GM23338 (cell line): ENCODE results near the gene BLOC1S5. TPM values are rescaled to one million over a fixed set of nuclear protein-coding genes. Genes with fewer than 3 reads are reported as not detected.
A peak's percentile ranks its signal among the peaks of the same experiment; 100 is the strongest.

Experiments
- ATAC-seq: fragments of 200-7000 bp; cut with Tn5 transposase; 3 replicates; pipeline ENCODE4 v1.9.1; 2020
- DNase-seq: peaks from one replicate; pipeline ENCODE4 v3.0.0-alpha.2; 2015; ENCODE audit warnings: low spot score
- H2AFZ ChIP-seq: fragments of 200-600 bp; sonication (generic); 2 replicates; pipeline ENCODE4 v1.8.0; 2016; ENCODE audit warnings: antibody characterized with exemption, mild to moderate bottlenecking, moderate library complexity
- H3F3A ChIP-seq: fragments of 200-600 bp; sonication (generic); replicated peaks from 2 replicates; pipeline ENCODE4 v1.8.0; 2017; ENCODE audit warnings: antibody characterized with exemption, mixed run types, low read depth
- H3K27ac ChIP-seq: fragments of 200-600 bp; sonication (generic); 2 replicates; pipeline ENCODE4 v1.6.1; 2016; ENCODE audit warnings: low read depth
- H3K27me3 ChIP-seq: fragments of 200-600 bp; sonication (generic); 2 replicates; pipeline ENCODE4 v1.8.0; 2016; ENCODE audit warnings: mild to moderate bottlenecking, mixed run types, moderate library complexity; ENCODE audit not compliant: insufficient read depth
- H3K36me3 ChIP-seq: fragments of 200-600 bp; sonication (generic); 2 replicates; pipeline ENCODE4 v1.8.0; 2016; ENCODE audit warnings: mild to moderate bottlenecking; ENCODE audit not compliant: insufficient read depth
- H3K4me1 ChIP-seq: fragments of 200-600 bp; sonication (generic); 2 replicates; pipeline ENCODE4 v1.8.0; 2016; ENCODE audit warnings: mild to moderate bottlenecking, moderate library complexity; ENCODE audit not compliant: insufficient read depth
- H3K4me2 ChIP-seq: fragments of 200-600 bp; sonication (generic); 2 replicates; pipeline ENCODE4 v1.7.1; 2017; ENCODE audit warnings: mixed run types
- H3K4me3 ChIP-seq: fragments of 200-600 bp; sonication (generic); 2 replicates; pipeline ENCODE4 v1.6.1; 2016; ENCODE audit warnings: mixed run types
- H3K79me2 ChIP-seq: fragments of 200-600 bp; sonication (generic); replicated peaks from 2 replicates; pipeline ENCODE4 v1.8.0; 2017; ENCODE audit warnings: mild to moderate bottlenecking; ENCODE audit not compliant: insufficient read depth
- H3K9me2 ChIP-seq: fragments of 200-600 bp; sonication (generic); 2 replicates; pipeline ENCODE4 v1.8.0; 2017; ENCODE audit not compliant: insufficient read depth
- H4K20me1 ChIP-seq: fragments of 200-600 bp; sonication (generic); replicated peaks from 2 replicates; pipeline ENCODE4 v1.8.0; 2017; ENCODE audit warnings: mild to moderate bottlenecking; ENCODE audit not compliant: insufficient read depth
- H3K27ac Mint-ChIP-seq: 2 replicates; pipeline ENCODE4 v1.8.0; 2020; ENCODE audit warnings: inconsistent platforms, mild to moderate bottlenecking, moderate library complexity, mixed read lengths
- H3K27me3 Mint-ChIP-seq: 3 replicates; pipeline ENCODE4 v1.8.0; 2022; ENCODE audit warnings: low read depth, mild to moderate bottlenecking, moderate library complexity, mixed read lengths, inconsistent platforms; ENCODE audit not compliant: insufficient read depth, poor library complexity
- H3K36me3 Mint-ChIP-seq: 3 replicates; pipeline ENCODE4 v1.8.0; 2021; ENCODE audit warnings: low read depth, mild to moderate bottlenecking, inconsistent platforms, moderate library complexity, mixed read lengths
- H3K4me1 Mint-ChIP-seq: 3 replicates; pipeline ENCODE4 v1.8.0; 2020; ENCODE audit warnings: mild to moderate bottlenecking, inconsistent platforms, mixed read lengths
- H3K4me3 Mint-ChIP-seq: 3 replicates; pipeline ENCODE4 v1.8.0; 2021; ENCODE audit warnings: moderate library complexity, mild to moderate bottlenecking, inconsistent platforms, mixed read lengths
- H3K9me3 Mint-ChIP-seq: 3 replicates; pipeline ENCODE4 v1.8.0; 2020; ENCODE audit warnings: moderate library complexity, mild to moderate bottlenecking, inconsistent platforms, mixed read lengths
- CREB1 ChIP-seq: fragments of 250-450 bp; sonication (Bioruptor Pico); IDR thresholded peaks from 2 replicates; pipeline ENCODE4 v1.5.0; 2020; ENCODE audit warnings: low read depth, mild to moderate bottlenecking, moderate library complexity
- EZH2 ChIP-seq: fragments of 200-600 bp; sonication (generic); IDR thresholded peaks from one replicate; pipeline ENCODE4 v1.8.0; 2017; ENCODE audit warnings: antibody characterized with exemption, mild to moderate bottlenecking, low read depth; ENCODE audit not compliant: unreplicated experiment
- EZH2phosphoT487 ChIP-seq: fragments of 200-600 bp; sonication (generic); IDR thresholded peaks from one replicate; pipeline ENCODE4 v1.8.1; 2018; ENCODE audit warnings: antibody characterized with exemption; ENCODE audit not compliant: unreplicated experiment
- JUNB ChIP-seq: IDR thresholded peaks from one replicate; pipeline ENCODE4 v1.6.1; 2016; ENCODE audit warnings: antibody characterized with exemption; ENCODE audit not compliant: unreplicated experiment
- NANOG ChIP-seq: IDR thresholded peaks from 2 replicates; pipeline ENCODE4 v1.6.1; 2016; ENCODE audit warnings: antibody characterized with exemption, borderline replicate concordance
- POLR2AphosphoS5 ChIP-seq: IDR thresholded peaks from 2 replicates; pipeline ENCODE4 v1.6.1; 2016; ENCODE audit warnings: antibody characterized with exemption, low read depth
- STAT1 ChIP-seq: IDR thresholded peaks from one replicate; pipeline ENCODE4 v1.6.1; 2016; ENCODE audit warnings: antibody characterized with exemption; ENCODE audit not compliant: unreplicated experiment
- ZNF331 ChIP-seq: fragments of 250-450 bp; sonication (Bioruptor Pico); IDR thresholded peaks from 2 replicates; pipeline ENCODE4 v1.5.0; 2020; ENCODE audit warnings: low read depth, mild to moderate bottlenecking, moderate library complexity
- polyA plus RNA-seq: library from polyadenylated mRNA; unstranded; fragments of >200 nt; fragmentation: Nextera tagmentation; extraction: Ambion mirVana; gene quantifications from 2 replicates; pipeline ENCODE4 v1.2.1, GENCODE V29; 2016
- total RNA-seq: library from RNA; depleted of rRNA; stranded (reverse); fragments of >200 nt; shearing (Covaris generic); gene quantifications from 2 replicates; pipeline ENCODE4 v1.2.3, GENCODE V29; 2014
- TF ChIP-seq, protein P1 (sequence below): IDR thresholded peaks from one replicate; pipeline ENCODE4 v1.6.1; 2018; ENCODE audit warnings: antibody characterized with exemption; ENCODE audit not compliant: unreplicated experiment
- TF ChIP-seq, protein P2 (sequence below): IDR thresholded peaks from 2 replicates; pipeline ENCODE4 v1.6.1; 2016; ENCODE audit warnings: antibody characterized with exemption

BLOC1S5 gene
- total and polyA plus RNA-seq, 2 experiments from 2014 or later = 14.9 to 16.6 TPM

GRCh38 chr6:8030920-8031319 lies 33.3 kb downstream of the BLOC1S5 start (continued):
- TF ChIP-seq STAT1 (no peak), POLR2AphosphoS5 (no peak), JUNB (no peak)

GRCh38 chr6:8029243-8029870 lies 34.8 kb downstream of the BLOC1S5 start:
- H3K36me3 Mint-ChIP-seq = peaks cover 15% of the 10 kb centered on the region
- Histone ChIP-seq H3K27ac (no peak overlapping the region), H3K36me3 (no peaks in the 10 kb centered on the region), H3F3A (no peaks in the 10 kb centered on the region), H3K27me3 (no peaks in the 10 kb centered on the region), H3K4me3 (no peak overlapping the region), H3K4me2 (no peak overlapping the region; the same call in 1 of the 2 replicates), H3K4me1 (no peaks in the 10 kb centered on the region; the same call in 1 of the 2 replicates), H3K79me2 (peaks cover 61% of the 10 kb centered on the region), H4K20me1 (peaks cover 5% of the 10 kb centered on the region), H3K9me2 (no peaks in the 10 kb centered on the region), H2AFZ (no peak overlapping the region)
- H3K9me3 Mint-ChIP-seq = peaks cover 12% of the 10 kb centered on the region
- peak overlapping the region; percentile 63 for H3K27ac Mint-ChIP-seq
- no peaks in the 10 kb centered on the region for H3K27me3 Mint-ChIP-seq
- no peak for DNase-seq
- no peak for TF ChIP-seq NANOG
- TF ChIP-seq, protein P1, sequence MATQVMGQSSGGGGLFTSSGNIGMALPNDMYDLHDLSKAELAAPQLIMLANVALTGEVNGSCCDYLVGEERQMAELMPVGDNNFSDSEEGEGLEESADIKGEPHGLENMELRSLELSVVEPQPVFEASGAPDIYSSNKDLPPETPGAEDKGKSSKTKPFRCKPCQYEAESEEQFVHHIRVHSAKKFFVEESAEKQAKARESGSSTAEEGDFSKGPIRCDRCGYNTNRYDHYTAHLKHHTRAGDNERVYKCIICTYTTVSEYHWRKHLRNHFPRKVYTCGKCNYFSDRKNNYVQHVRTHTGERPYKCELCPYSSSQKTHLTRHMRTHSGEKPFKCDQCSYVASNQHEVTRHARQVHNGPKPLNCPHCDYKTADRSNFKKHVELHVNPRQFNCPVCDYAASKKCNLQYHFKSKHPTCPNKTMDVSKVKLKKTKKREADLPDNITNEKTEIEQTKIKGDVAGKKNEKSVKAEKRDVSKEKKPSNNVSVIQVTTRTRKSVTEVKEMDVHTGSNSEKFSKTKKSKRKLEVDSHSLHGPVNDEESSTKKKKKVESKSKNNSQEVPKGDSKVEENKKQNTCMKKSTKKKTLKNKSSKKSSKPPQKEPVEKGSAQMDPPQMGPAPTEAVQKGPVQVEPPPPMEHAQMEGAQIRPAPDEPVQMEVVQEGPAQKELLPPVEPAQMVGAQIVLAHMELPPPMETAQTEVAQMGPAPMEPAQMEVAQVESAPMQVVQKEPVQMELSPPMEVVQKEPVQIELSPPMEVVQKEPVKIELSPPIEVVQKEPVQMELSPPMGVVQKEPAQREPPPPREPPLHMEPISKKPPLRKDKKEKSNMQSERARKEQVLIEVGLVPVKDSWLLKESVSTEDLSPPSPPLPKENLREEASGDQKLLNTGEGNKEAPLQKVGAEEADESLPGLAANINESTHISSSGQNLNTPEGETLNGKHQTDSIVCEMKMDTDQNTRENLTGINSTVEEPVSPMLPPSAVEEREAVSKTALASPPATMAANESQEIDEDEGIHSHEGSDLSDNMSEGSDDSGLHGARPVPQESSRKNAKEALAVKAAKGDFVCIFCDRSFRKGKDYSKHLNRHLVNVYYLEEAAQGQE = no peak
- no peak for TF ChIP-seq ZNF331 (CRISPR knock-in tag)
- TF ChIP-seq, protein P2, sequence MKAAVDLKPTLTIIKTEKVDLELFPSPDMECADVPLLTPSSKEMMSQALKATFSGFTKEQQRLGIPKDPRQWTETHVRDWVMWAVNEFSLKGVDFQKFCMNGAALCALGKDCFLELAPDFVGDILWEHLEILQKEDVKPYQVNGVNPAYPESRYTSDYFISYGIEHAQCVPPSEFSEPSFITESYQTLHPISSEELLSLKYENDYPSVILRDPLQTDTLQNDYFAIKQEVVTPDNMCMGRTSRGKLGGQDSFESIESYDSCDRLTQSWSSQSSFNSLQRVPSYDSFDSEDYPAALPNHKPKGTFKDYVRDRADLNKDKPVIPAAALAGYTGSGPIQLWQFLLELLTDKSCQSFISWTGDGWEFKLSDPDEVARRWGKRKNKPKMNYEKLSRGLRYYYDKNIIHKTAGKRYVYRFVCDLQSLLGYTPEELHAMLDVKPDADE = no peak
- TF ChIP-seq CREB1 (CRISPR knock-in tag) = no peak
- TF ChIP-seq POLR2AphosphoS5 = no peak
- TF ChIP-seq STAT1 = no peak
- no peak for TF ChIP-seq EZH2
- TF ChIP-seq EZH2phosphoT487 = no peak
- H3K4me1 Mint-ChIP-seq = peaks cover 13% of the 10 kb centered on the region
- ATAC-seq = peak; percentile 62; the same call in 2 of the 3 replicates
- no peak overlapping the region for H3K4me3 Mint-ChIP-seq
